ENCODE results near the gene MYL5.
"Not testable (repeated sequence)": the region's sequence is repeated elsewhere in the genome, so short reads cannot be mapped to it uniquely, and the experiment has no call there.

DNA sequence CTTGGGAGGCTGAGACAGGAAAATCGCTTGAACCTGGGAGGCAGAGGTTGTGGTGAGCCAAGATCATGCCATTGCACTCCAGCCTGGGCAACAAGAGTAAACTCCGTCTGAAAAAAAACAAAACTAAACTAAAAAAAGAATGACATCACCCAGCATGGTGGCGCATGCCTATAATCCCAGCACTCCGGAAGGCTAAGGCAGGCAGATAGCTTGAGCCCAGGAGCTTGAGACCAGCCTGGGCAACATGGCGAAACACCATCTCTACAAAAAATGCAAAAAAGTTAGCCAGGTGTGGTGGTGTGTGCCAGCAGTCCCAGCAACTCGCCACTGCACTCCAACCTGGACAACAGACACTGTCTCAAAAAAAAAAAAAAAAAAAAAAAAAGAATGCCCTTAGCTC is 32.0 kb upstream of the MYL5 start:
- TF ChIP-seq, protein P1, sequence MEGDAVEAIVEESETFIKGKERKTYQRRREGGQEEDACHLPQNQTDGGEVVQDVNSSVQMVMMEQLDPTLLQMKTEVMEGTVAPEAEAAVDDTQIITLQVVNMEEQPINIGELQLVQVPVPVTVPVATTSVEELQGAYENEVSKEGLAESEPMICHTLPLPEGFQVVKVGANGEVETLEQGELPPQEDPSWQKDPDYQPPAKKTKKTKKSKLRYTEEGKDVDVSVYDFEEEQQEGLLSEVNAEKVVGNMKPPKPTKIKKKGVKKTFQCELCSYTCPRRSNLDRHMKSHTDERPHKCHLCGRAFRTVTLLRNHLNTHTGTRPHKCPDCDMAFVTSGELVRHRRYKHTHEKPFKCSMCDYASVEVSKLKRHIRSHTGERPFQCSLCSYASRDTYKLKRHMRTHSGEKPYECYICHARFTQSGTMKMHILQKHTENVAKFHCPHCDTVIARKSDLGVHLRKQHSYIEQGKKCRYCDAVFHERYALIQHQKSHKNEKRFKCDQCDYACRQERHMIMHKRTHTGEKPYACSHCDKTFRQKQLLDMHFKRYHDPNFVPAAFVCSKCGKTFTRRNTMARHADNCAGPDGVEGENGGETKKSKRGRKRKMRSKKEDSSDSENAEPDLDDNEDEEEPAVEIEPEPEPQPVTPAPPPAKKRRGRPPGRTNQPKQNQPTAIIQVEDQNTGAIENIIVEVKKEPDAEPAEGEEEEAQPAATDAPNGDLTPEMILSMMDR (IDR thresholded peaks at IDR 0.05) = not testable (repeated sequence)
- TF ChIP-seq POLR2A (IDR thresholded peaks at IDR 0.05; ENCODE audit: low read length); JUN (IDR thresholded peaks at IDR 0.05); POLR2AphosphoS2 (conservative IDR thresholded peaks at IDR 0.05; ENCODE audit: low read length); BHLHE40 (IDR thresholded peaks at IDR 0.05; ENCODE audit: low read depth, low read length); MYC (IDR thresholded peaks at IDR 0.05; ENCODE audit: borderline replicate concordance, low read length); EP300 (IDR thresholded peaks at IDR 0.05): not testable (repeated sequence)
- TF ChIP-seq, protein P2, sequence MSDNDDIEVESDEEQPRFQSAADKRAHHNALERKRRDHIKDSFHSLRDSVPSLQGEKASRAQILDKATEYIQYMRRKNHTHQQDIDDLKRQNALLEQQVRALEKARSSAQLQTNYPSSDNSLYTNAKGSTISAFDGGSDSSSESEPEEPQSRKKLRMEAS (IDR thresholded peaks at IDR 0.05) = not testable (repeated sequence)
- TF ChIP-seq, protein P3, sequence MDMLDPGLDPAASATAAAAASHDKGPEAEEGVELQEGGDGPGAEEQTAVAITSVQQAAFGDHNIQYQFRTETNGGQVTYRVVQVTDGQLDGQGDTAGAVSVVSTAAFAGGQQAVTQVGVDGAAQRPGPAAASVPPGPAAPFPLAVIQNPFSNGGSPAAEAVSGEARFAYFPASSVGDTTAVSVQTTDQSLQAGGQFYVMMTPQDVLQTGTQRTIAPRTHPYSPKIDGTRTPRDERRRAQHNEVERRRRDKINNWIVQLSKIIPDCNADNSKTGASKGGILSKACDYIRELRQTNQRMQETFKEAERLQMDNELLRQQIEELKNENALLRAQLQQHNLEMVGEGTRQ (IDR thresholded peaks at IDR 0.05) = not testable (repeated sequence)
